GM12872 (cell line): ENCODE results near the gene PITPNB.

Experiments
- TF ChIP-seq, protein P1 (sequence below): IDR thresholded peaks from 3 replicates; pipeline ENCODE4 v1.5.1; 2011; ENCODE audit warnings: low read depth, mild to moderate bottlenecking, low read length, moderate library complexity; ENCODE audit not compliant: insufficient read depth

PITPNB gene

DNA sequence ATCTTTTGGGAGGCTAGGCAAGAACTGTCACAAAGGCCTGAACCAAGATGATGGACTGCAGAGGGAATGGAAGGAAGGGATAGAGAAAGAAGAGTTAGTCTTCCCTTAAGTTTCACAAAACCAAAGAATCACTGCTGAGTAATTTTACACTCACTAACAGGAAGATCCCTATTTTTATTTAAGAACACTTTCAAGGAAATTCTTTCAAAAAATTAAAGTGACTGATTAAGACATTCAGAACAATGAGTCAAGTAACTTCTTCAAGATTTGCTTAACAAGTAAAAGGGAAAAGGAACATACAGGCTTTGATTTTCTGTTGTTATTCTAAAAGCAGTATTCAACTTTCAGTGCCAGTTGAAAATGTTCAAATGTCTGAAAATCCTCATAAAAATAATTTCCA is 3.1 kb downstream of the PITPNB start:
- TF ChIP-seq, protein P1, sequence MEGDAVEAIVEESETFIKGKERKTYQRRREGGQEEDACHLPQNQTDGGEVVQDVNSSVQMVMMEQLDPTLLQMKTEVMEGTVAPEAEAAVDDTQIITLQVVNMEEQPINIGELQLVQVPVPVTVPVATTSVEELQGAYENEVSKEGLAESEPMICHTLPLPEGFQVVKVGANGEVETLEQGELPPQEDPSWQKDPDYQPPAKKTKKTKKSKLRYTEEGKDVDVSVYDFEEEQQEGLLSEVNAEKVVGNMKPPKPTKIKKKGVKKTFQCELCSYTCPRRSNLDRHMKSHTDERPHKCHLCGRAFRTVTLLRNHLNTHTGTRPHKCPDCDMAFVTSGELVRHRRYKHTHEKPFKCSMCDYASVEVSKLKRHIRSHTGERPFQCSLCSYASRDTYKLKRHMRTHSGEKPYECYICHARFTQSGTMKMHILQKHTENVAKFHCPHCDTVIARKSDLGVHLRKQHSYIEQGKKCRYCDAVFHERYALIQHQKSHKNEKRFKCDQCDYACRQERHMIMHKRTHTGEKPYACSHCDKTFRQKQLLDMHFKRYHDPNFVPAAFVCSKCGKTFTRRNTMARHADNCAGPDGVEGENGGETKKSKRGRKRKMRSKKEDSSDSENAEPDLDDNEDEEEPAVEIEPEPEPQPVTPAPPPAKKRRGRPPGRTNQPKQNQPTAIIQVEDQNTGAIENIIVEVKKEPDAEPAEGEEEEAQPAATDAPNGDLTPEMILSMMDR = no peak

DNA sequence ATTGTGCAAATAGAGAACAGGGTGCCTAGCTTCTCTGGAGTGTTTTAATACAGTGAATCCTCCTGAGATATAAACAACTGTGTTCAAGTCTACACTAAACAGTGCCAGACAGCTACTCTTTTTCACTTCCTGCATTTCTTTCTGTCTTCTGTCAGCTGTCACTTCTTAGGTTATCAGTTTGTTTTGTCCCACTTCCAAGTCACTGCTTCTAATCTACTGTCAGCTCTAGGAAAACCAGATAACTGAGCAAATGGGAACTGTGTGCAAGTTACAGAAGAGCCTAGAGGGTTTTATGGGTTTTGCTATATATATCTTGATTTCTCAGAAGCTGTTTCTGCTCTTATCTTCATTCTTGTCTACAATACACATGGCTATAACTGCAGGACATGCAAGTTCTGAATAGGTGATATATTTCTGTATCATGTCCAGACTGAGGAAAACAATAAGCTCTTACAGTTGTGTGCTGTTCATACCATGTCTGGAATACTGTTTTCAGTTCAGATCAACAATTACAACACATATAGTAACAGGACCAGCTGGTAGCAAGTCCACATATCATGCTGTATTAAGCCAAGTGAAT is 5.8 kb downstream of the PITPNB start:
- TF ChIP-seq, protein P1 = no peak

DNA sequence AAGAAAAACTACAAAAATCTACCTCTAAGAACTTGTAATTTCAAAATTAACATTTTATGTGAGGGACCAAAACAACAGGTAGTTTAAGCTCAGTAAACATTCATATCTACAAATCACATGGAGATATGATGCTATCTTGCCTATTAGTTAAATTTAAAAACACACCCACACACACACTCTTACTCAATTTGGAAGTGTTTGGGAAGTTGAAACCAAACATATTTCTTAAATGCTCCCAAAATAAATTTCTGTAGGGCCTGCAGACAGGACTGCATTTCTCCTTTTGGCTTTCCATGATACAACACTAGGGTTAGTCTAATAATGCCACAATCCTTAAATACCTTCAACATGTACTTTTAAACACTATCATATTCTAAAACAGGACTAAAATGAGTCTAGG is 7.0 kb downstream of the PITPNB start:
- TF ChIP-seq, protein P1 = no peak

DNA sequence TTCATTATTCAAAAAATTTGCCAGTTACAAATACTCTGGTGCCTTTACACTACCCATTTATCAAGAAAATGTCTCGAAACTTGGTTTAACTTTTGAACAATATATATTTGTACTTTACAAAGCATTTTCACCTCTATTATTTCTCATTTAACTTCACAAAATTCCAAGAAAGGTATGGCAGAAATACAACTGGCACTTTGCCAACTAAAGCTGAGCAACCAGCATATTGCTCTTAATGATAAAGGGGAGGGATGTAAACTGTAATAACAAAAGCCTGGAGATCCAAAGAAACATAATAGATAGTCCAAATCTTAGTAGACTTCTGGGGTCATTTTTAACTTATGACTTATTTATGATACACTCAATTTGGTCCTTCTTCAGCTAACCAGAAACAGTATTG is 7.7 kb downstream of the PITPNB start:
- TF ChIP-seq, protein P1 = no peak

DNA sequence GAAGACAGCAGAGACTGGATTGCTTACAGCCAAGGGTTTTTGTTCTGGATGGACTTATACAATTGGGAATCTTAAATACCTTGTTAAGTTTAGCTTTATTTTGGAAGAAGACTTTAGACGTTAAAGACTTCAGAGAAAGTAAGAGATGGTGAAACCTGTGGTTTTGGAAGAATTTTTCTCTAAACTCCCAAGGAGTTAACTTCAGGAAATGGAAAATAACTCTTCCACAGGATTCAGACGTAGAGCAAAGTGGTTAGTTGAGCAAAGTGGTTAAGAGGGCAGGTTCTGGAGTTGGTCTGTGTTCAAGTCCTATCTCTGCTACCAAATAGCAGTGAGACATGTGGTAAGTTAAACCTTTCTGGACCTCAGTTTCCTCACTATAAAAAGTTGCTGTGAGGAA is 12.8 kb downstream of the PITPNB start:
- TF ChIP-seq, protein P1 = no peak

DNA sequence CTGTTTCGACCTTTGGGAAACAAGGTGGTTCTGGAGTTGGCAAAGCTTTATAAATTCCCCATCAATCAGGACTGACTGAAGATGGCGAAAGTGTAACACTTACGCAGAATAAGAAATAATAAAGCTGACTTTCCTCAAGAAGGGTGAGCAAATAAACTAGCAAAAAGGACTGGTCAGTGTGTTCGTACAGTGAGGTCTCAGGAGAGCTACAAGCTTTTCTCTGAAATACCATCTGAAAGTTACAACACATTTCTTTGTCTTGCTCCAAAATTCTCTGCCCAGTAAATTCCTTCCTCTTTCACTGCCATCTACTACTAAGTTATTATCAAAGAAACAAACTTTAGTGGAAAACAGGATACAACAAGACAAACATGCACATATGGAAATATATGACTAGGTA is 13.4 kb downstream of the PITPNB start:
- TF ChIP-seq, protein P1 = no peak

DNA sequence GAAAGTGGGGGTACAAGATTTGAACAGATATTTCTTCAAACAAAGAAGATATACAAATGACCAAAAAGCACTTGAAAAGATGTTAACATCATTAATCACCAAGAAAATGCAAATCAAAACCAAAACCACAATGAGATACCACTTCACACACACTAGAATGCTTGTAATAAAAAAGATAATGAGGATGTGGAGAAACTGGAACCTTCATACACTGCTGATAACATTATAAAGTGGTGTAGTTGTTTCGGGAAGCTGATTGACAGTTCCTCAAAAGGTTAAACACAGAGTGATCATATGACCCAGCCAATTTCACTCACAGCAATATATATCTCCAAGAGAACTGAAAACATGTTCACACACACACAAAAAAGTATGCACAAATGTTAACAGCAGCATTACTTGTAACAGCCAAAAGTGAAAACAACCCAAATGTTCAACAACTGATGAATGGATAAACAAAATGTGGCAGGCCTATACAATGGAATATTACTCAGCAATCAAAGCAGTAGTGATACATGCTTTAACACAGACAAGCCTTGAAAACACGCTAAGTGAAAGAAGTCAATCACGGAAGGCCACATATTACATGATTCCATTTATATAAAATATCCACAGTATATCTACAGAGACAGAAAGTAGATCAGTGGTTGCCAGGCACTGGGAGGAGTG is 15.1 kb downstream of the PITPNB start:
- TF ChIP-seq, protein P1 = no peak

DNA sequence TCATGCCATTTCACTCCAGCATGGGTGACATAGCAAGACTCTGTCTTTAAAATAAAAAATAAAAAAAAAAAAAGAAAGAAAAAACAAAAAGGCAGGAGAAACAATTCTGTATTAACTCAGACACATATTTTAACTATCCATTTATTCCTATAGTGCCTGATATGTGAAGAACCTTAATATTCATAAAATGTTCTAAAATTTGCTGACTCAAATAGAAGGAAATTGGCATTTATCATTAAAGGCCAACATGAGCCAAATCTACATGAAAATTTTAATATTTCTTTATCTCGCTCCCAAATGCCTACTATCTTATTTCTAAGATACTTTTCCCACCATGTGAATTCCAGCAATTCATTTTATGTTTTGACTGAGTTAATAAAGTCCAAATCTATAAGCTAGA is 18.9 kb downstream of the PITPNB start:
- TF ChIP-seq, protein P1 = no peak
